Heart left ventricle (tissue), 13 donors: Measurements from ENCODE around the gene CHRM1.

Experiments
- CTCF ChIP-seq, 12 donors: fragments of 200-600 bp; sonication (generic) in 4 of 12; IDR thresholded peaks; one replicate each; pipeline versions ENCODE4 v1.5.0 to v1.8.0; 2018 to 2022; ENCODE audit warnings: antibody characterized with exemption in 12 of 12, mild to moderate bottlenecking in 5 of 12
- POLR2A ChIP-seq, 2 donors: fragments of 450-650 bp; IDR thresholded peaks; one replicate each; pipeline ENCODE4 v1.6.1; 2017; ENCODE audit warnings: antibody characterized with exemption in 2 of 2, mild to moderate bottlenecking in 2 of 2, moderate library complexity in 2 of 2
- donor health status: ischemic (EF 13 %, LVEDD 7.1; RV severe dilation, severe dysfunction).
- donor health status: DM: no; HTN: yes; CAD: no.
- donor health status: DM: no; HTN: no; CAD: no.
- donor health status: ischemic (EF 25% LVEDD 6.9; RV normal size, moderate dysfunction).
- donor health status: ischemic (EF 25% LVEDD 5.7; RV mildly dilated, moderate dysfunction).
- donor health status: ischemic (EF 35%, LVEDD 5.7; RV mildly dilated, moderate dysfunction).
- donor health status: nonischemic (EF 11% LVEDD 7.7; RV severe dilation, severe dysfunction).
- donor health status: DM: yes; HTN: yes; CAD: no.
- donor health status: PGD.
- donor health status: ischemic (EF 29% LVEDD 5.4; RV normal size, mild dysfunction).
- donor health status: nonischemic (EF 23%, LVEDD 6.1; RV moderate dilation, normal function).

GRCh38 chr11:62919476-62919875, 1.7 kb downstream of the CHRM1 start:
- TF ChIP-seq CTCF (IDR thresholded peaks at IDR 0.05) (no peak), POLR2A (IDR thresholded peaks at IDR 0.05) (no peak)
